Endodermal cell (in vitro differentiated cells): ENCODE measurements around the gene AGTRAP. TPM values are rescaled to one million over a fixed set of nuclear protein-coding genes. Genes with fewer than 3 reads are reported as not detected.

ENCODE experiments used
- DNase-seq: peaks from one replicate; pipeline ENCODE4 v3.0.0-alpha.2; 2017
- H3K27ac ChIP-seq: 2 replicates; pipeline ENCODE4 v1.5.1; 2013; ENCODE audit warnings: mild to moderate bottlenecking, low read depth, low read length, moderate library complexity
- H3K27me3 ChIP-seq: 2 replicates; pipeline ENCODE4 v1.6.1; 2013; ENCODE audit warnings: mild to moderate bottlenecking, low read length, moderate library complexity; ENCODE audit not compliant: insufficient read depth, control insufficient read depth, poor library complexity, severe bottlenecking
- H3K36me3 ChIP-seq: 2 replicates; pipeline ENCODE4 v1.7.0; 2013; ENCODE audit warnings: mild to moderate bottlenecking, low read length, moderate library complexity; ENCODE audit not compliant: control insufficient read depth, insufficient read depth
- H3K4me1 ChIP-seq: one replicate; pipeline ENCODE4 v1.7.0; 2013; ENCODE audit warnings: low read length; ENCODE audit not compliant: control insufficient read depth, insufficient read depth
- H3K4me3 ChIP-seq: 2 replicates; pipeline ENCODE4 v1.5.1; 2013; ENCODE audit warnings: mild to moderate bottlenecking, low read length, moderate library complexity
- H3K9ac ChIP-seq: 2 replicates; pipeline ENCODE4 v1.6.1; 2013; ENCODE audit warnings: mild to moderate bottlenecking, low read length, moderate library complexity; ENCODE audit not compliant: poor library complexity, severe bottlenecking; ENCODE audit errors: extremely low read depth
- H3K9me3 ChIP-seq: 2 replicates; pipeline ENCODE4 v1.6.1; 2013; ENCODE audit warnings: mild to moderate bottlenecking, low read length, moderate library complexity; ENCODE audit not compliant: control insufficient read depth
- H3K27ac Mint-ChIP-seq: 2 replicates; pipeline ENCODE4 v1.8.0; 2020; ENCODE audit warnings: mixed read lengths
- H3K27me3 Mint-ChIP-seq: 2 replicates; pipeline ENCODE4 v1.8.0; 2021; ENCODE audit warnings: mild to moderate bottlenecking, mixed read lengths; ENCODE audit not compliant: insufficient read depth
- H3K36me3 Mint-ChIP-seq: 2 replicates; pipeline ENCODE4 v1.8.0; 2020; ENCODE audit warnings: low read depth, mixed read lengths
- H3K4me1 Mint-ChIP-seq: 2 replicates; pipeline ENCODE4 v1.8.0; 2020; ENCODE audit warnings: mixed read lengths
- H3K4me3 Mint-ChIP-seq: 2 replicates; pipeline ENCODE4 v1.8.0; 2020; ENCODE audit warnings: mild to moderate bottlenecking, moderate library complexity, mixed read lengths
- H3K9me3 Mint-ChIP-seq: 2 replicates; pipeline ENCODE4 v1.8.0; 2020; ENCODE audit warnings: mild to moderate bottlenecking, mixed read lengths
- WGBS, 2 experiments: methylation state at CpG; one replicate each; pipeline versions ENCODE4 v1.1.5 to v1.1.7; 2013; ENCODE audit warnings: missing lambda C conversion rate in 2 of 2, mixed read lengths in 1 of 2; ENCODE audit not compliant: insufficient coverage in 1 of 2, insufficient read length in 1 of 2; 5-methylcytosine and 5-hydroxymethylcytosine counted together
- total RNA-seq, 2 donors: library from RNA; stranded (reverse); fragmentation: NEBNext Ultra II Directional in 1 of 2; extraction: Animal tissue kit (Norgen Biotek cat#: 25700) in 1 of 2; gene quantifications; 2 replicates in 1 of 2; 3 replicates in 1 of 2; pipeline ENCODE4 v1.2.1, GENCODE V29; 2021
- TF ChIP-seq, protein P1 (sequence below): fragments of 200-600 bp; sonication (generic); conservative IDR thresholded peaks from 2 replicates; pipeline ENCODE4 v1.5.0; 2021; ENCODE audit warnings: antibody characterized with exemption, mild to moderate bottlenecking

AGTRAP gene
- total RNA-seq, 2 donors from 2014 or later = 71.3 to 81.2 TPM

DNA sequence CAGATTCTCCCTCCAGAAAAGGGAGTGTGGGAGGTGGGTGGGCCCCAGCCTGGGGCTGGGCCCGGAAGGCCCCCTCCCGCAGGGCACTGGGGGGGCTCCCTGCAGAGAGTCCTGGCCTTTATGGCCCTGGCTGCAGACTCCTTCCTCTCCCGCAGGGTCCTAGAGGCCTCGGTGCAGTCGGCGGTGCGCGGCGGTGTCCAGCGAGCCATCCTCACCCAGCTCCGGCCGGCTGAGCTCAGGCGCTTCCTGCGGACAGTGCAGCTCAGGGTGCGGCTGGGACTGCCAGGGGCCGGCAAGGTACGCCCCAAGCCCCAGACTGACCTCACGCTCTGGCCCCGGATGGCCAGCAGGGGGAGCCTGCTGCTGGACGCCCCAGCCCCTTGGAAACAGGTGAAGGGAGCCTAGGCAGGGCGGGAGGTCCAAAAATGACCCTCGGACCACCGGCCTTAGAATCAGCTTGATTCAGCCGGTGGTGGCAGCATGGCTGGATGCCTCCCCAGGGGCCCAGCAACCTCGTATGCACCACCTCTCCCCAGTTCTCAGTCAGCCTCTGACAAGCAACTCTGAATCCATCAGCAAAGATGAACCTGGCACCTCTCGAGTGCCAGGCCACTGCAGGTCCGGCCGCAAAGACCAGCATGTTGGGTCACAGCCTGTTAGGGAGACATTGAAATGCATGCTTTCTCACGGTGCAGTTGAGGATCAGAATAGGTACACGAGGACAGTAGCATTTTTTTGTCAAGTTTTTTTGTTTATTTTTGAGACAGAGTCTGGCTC lies 49.2 kb downstream of the AGTRAP start:
- H3K27me3 ChIP-seq = no peaks in the 10 kb centered on the region
- Mint-ChIP-seq H3K9me3 (no peaks in the 10 kb centered on the region), H3K27me3 (no peaks in the 10 kb centered on the region), H3K4me1 (peaks cover 13% of the 10 kb centered on the region), H3K4me3 (no peak overlapping the region), H3K36me3 (no peaks in the 10 kb centered on the region), H3K27ac (no peak overlapping the region)
- no peak overlapping the region for H3K9ac ChIP-seq
- peaks cover 14% of the 10 kb centered on the region for H3K4me1 ChIP-seq
- no peak overlapping the region for H3K4me3 ChIP-seq
- peaks cover 3% of the 10 kb centered on the region for H3K36me3 ChIP-seq
- peak; percentile 95 for DNase-seq
- TF ChIP-seq, protein P1, sequence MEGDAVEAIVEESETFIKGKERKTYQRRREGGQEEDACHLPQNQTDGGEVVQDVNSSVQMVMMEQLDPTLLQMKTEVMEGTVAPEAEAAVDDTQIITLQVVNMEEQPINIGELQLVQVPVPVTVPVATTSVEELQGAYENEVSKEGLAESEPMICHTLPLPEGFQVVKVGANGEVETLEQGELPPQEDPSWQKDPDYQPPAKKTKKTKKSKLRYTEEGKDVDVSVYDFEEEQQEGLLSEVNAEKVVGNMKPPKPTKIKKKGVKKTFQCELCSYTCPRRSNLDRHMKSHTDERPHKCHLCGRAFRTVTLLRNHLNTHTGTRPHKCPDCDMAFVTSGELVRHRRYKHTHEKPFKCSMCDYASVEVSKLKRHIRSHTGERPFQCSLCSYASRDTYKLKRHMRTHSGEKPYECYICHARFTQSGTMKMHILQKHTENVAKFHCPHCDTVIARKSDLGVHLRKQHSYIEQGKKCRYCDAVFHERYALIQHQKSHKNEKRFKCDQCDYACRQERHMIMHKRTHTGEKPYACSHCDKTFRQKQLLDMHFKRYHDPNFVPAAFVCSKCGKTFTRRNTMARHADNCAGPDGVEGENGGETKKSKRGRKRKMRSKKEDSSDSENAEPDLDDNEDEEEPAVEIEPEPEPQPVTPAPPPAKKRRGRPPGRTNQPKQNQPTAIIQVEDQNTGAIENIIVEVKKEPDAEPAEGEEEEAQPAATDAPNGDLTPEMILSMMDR = peak; percentile 98
- H3K27ac ChIP-seq = no peak overlapping the region
- 24 to 56% methylated on average over 11 to 30 of the region's 30 CpGs for WGBS, 2 experiments
- no peaks in the 10 kb centered on the region for H3K9me3 ChIP-seq

DNA sequence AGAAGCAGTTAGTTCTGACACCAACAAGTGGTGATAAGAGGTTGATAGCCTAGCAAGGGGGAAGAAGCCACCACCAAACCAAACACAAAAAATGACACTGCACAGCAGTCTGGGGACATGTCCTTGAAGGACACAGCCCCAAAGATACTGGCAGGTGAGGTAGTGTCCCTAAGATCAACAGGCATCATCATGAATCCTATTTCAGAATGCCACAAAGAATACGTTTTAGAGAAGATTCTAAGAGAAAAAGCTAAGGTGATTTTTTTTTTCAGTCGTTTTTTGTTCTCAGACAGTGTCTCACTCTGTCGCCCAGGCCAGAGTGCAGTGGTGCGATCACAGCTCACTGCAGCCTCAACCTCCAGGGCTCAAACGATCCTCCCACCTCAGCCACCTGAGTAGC lies 50.2 kb downstream of the AGTRAP start:
- TF ChIP-seq, protein P1 = no peak

DNA sequence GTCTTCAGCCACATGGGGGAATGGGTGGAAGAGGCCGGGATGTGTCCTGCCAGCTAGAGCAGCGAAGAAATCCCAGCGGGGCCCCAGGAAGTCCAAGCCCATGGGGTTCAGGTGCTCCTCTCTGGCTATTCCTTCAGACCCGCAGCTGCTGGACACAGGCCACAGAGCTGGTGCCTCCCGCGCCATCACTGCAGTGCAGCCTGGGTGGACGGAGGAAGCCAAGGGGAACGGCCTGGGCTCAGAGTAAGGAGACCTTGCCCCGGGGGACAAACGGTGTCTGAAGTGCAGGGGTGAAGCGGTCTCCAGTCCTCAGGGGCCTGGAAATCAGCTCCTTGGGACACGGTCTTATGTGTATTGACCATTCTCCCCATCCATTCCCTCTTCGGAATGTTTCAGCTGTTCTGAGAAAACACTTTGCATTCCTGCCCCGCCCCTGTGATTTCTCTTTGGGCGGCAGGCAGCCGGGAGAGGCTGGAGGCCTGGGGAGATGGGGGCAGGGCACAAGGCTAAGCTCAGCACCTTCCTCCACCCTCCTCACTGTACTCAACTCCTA lies 51.4 kb downstream of the AGTRAP start:
- H3K9me3 Mint-ChIP-seq = no peaks in the 10 kb centered on the region
- TF ChIP-seq, protein P1 = no peak
- H3K36me3 ChIP-seq = peaks cover 14% of the 10 kb centered on the region
- WGBS, 2 experiments = 29 to 37% methylated on average over 8 to 16 of the region's 16 CpGs
- peaks cover 20% of the 10 kb centered on the region for H3K4me1 ChIP-seq
- no peaks in the 10 kb centered on the region for H3K27me3 ChIP-seq
- H3K9ac ChIP-seq = peak overlapping the region; percentile 56
- H3K27ac Mint-ChIP-seq = peak overlapping the region; percentile 64
- no peaks in the 10 kb centered on the region for H3K27me3 Mint-ChIP-seq
- no peaks in the 10 kb centered on the region for H3K9me3 ChIP-seq
- H3K36me3 Mint-ChIP-seq = peaks cover 19% of the 10 kb centered on the region
- H3K4me3 ChIP-seq = no peak overlapping the region
- peak; percentile 83 for DNase-seq
- H3K4me3 Mint-ChIP-seq = no peak overlapping the region
- H3K27ac ChIP-seq = peak overlapping the region; percentile 36
- peaks cover 19% of the 10 kb centered on the region for H3K4me1 Mint-ChIP-seq

More for the DNA sequence above, 50.2 kb downstream of the AGTRAP start:
- no peak for DNase-seq
- no peak overlapping the region for H3K9ac ChIP-seq
- peaks cover 14% of the 10 kb centered on the region for H3K4me1 ChIP-seq
- peaks cover 9% of the 10 kb centered on the region for H3K36me3 Mint-ChIP-seq
- H3K4me1 Mint-ChIP-seq = peaks cover 13% of the 10 kb centered on the region
- 66 to 69% methylated on average over 5 of the region's 5 CpGs for WGBS, 2 experiments
- H3K27ac Mint-ChIP-seq = no peak overlapping the region
- no peak overlapping the region for H3K4me3 ChIP-seq
- H3K27me3 ChIP-seq = no peaks in the 10 kb centered on the region
- no peaks in the 10 kb centered on the region for H3K27me3 Mint-ChIP-seq
- no peak overlapping the region for H3K27ac ChIP-seq
- H3K9me3 Mint-ChIP-seq = no peaks in the 10 kb centered on the region
- H3K36me3 ChIP-seq = peaks cover 11% of the 10 kb centered on the region
- no peak overlapping the region for H3K4me3 Mint-ChIP-seq
- H3K9me3 ChIP-seq = no peaks in the 10 kb centered on the region
